HepG2 (cell line): ENCODE data around the gene ARIH1. TPM values are rescaled to one million over a fixed set of nuclear protein-coding genes. Genes with fewer than 3 reads are reported as not detected.

Experiments
- FIP1L1 ChIP-seq: fragments of 200-400 bp; formaldehyde crosslinking; IDR thresholded peaks from 2 replicates; pipeline ENCODE4 v1.6.1; 2018; ENCODE audit warnings: low read depth, mild to moderate bottlenecking, low read length, moderate library complexity, borderline replicate concordance; ENCODE audit not compliant: insufficient read depth
- GABPB1 ChIP-seq: IDR thresholded peaks from 2 replicates; pipeline ENCODE4 v1.6.1; 2016; ENCODE audit warnings: mild to moderate bottlenecking, missing genetic modification reagents, moderate library complexity, missing compliant biosample characterization
- GRHL1 ChIP-seq: sonication (generic); formaldehyde crosslinking; conservative IDR thresholded peaks from 2 replicates; pipeline ENCODE4 v1.8.0; 2022; ENCODE audit warnings: missing genetic modification reagents
- KLF16 ChIP-seq, 2 experiments: sonication (generic) in 1 of 2; formaldehyde crosslinking in 1 of 2; IDR thresholded peaks; 2 replicates each; pipeline versions ENCODE4 v1.6.1 to v1.8.0; 2016 to 2023; ENCODE audit warnings: missing genetic modification reagents in 2 of 2, missing compliant biosample characterization in 1 of 2
- MTA1 ChIP-seq: sonication (generic); formaldehyde crosslinking; IDR thresholded peaks from 2 replicates; pipeline ENCODE4 v1.4.0; 2020; ENCODE audit warnings: missing genetic modification reagents, mild to moderate bottlenecking, borderline replicate concordance
- MYC ChIP-seq: sonication (generic); formaldehyde crosslinking; IDR thresholded peaks from 2 replicates; pipeline ENCODE4 v1.9.0; 2021; ENCODE audit warnings: missing genetic modification reagents, borderline replicate concordance
- PAX8 ChIP-seq: sonication (generic); formaldehyde crosslinking; IDR thresholded peaks from 2 replicates; pipeline ENCODE4 v1.8.0; 2022; ENCODE audit warnings: mild to moderate bottlenecking, missing genetic modification reagents, borderline replicate concordance
- RNF2 ChIP-seq: fragments of 450-650 bp; conservative IDR thresholded peaks from 2 replicates; pipeline ENCODE4 v1.6.1; 2016; ENCODE audit warnings: low read depth
- SMAD3 ChIP-seq: sonication (generic); formaldehyde crosslinking; IDR thresholded peaks from 2 replicates; pipeline ENCODE4 v1.4.0; 2020; ENCODE audit warnings: missing genetic modification reagents
- TFDP2 ChIP-seq: sonication (generic); formaldehyde crosslinking; IDR thresholded peaks from 2 replicates; pipeline ENCODE4 v1.4.0; 2020; ENCODE audit warnings: missing genetic modification reagents
- TMF1 ChIP-seq: sonication (generic); formaldehyde crosslinking; IDR thresholded peaks from 2 replicates; pipeline ENCODE4 v1.8.1; 2022; ENCODE audit warnings: low read depth, missing genetic modification reagents
- ZNF510 ChIP-seq: sonication (generic); formaldehyde crosslinking; IDR thresholded peaks from 2 replicates; pipeline ENCODE4 v1.4.0; 2020; ENCODE audit warnings: low read depth, mild to moderate bottlenecking, missing genetic modification reagents
- ZNF546 ChIP-seq: sonication (generic); formaldehyde crosslinking; conservative IDR thresholded peaks from 2 replicates; pipeline ENCODE4 v1.8.1; 2023; ENCODE audit warnings: mild to moderate bottlenecking, missing genetic modification reagents
- ZNF709 ChIP-seq: sonication (generic); formaldehyde crosslinking; IDR thresholded peaks from 2 replicates; pipeline ENCODE4 v1.5.0; 2020; ENCODE audit warnings: mild to moderate bottlenecking, missing genetic modification reagents
- polyA plus RNA-seq, 8 experiments: library from polyadenylated mRNA; depleted of rRNA in 3 of 8; stranded (reverse) in 7 of 8; unstranded in 1 of 8; fragments of >200 nt; fragmentation: Illumina TruSeq in 4 of 8; extraction: Trizol in 4 of 8; gene quantifications; 2 replicates each; pipeline versions ENCODE4 v1.2.1 to v1.2.3, GENCODE V29; 2011 to 2016; ENCODE audit warnings: low read depth in 4 of 8, missing spikeins in 1 of 8, mixed read lengths in 1 of 8; ENCODE audit not compliant: insufficient read depth in 1 of 8
- total RNA-seq, 5 experiments: library from RNA; depleted of rRNA; stranded (reverse); fragments of >200 nt; fragmentation: Illumina TruSeq; extraction: Trizol; gene quantifications; 2 replicates each; pipeline ENCODE4 v1.2.3, GENCODE V29; 2016; ENCODE audit warnings: low read depth in 1 of 5
- TF ChIP-seq, protein P1 (sequence below): sonication (generic); formaldehyde crosslinking; IDR thresholded peaks from 2 replicates; pipeline ENCODE4 v1.5.0; 2020; ENCODE audit warnings: missing genetic modification reagents, mild to moderate bottlenecking, borderline replicate concordance
- TF ChIP-seq, protein P2 (sequence below): sonication (generic); formaldehyde crosslinking; IDR thresholded peaks from 2 replicates; pipeline ENCODE4 v1.5.0; 2020; ENCODE audit warnings: mild to moderate bottlenecking, low read depth, missing genetic modification reagents, borderline replicate concordance
- TF ChIP-seq, protein P3 (sequence below), 2 experiments: sonication (generic) in 1 of 2; formaldehyde crosslinking in 1 of 2; IDR thresholded peaks; 2 replicates each; pipeline versions ENCODE4 v1.6.1 to v1.9.0; 2014 to 2022; ENCODE audit warnings: antibody characterized with exemption in 1 of 2, borderline replicate concordance in 1 of 2, inconsistent platforms in 1 of 2, low read depth in 1 of 2, missing genetic modification reagents in 1 of 2

Gene ARIH1
- total and polyA plus RNA-seq, 2 of the 13 experiments (the other 11 are each of a cell fraction or from before 2014, with no cell fraction given) = 38.8 to 59.8 TPM

- TF ChIP-seq TFDP2 = no peak
- TF ChIP-seq, protein P1, sequence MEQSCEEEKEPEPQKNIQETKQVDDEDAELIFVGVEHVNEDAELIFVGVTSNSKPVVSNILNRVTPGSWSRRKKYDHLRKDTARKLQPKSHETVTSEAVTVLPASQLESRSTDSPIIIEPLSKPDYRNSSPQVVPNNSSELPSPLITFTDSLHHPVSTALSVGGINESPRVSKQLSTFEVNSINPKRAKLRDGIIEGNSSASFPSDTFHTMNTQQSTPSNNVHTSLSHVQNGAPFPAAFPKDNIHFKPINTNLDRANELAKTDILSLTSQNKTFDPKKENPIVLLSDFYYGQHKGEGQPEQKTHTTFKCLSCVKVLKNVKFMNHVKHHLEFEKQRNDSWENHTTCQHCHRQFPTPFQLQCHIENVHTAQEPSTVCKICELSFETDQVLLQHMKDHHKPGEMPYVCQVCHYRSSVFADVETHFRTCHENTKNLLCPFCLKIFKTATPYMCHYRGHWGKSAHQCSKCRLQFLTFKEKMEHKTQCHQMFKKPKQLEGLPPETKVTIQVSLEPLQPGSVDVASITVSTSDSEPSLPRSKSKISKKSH (CRISPR knock-in tag) = no peak
- TF ChIP-seq KLF16 (CRISPR knock-in tag; IDR thresholded peaks at IDR 0.05) = no peak
- TF ChIP-seq, protein P2, sequence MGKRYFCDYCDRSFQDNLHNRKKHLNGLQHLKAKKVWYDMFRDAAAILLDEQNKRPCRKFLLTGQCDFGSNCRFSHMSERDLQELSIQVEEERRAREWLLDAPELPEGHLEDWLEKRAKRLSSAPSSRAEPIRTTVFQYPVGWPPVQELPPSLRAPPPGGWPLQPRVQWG = peak; percentile 81; the same call in 1 of the 2 replicates
- TF ChIP-seq, protein P3, sequence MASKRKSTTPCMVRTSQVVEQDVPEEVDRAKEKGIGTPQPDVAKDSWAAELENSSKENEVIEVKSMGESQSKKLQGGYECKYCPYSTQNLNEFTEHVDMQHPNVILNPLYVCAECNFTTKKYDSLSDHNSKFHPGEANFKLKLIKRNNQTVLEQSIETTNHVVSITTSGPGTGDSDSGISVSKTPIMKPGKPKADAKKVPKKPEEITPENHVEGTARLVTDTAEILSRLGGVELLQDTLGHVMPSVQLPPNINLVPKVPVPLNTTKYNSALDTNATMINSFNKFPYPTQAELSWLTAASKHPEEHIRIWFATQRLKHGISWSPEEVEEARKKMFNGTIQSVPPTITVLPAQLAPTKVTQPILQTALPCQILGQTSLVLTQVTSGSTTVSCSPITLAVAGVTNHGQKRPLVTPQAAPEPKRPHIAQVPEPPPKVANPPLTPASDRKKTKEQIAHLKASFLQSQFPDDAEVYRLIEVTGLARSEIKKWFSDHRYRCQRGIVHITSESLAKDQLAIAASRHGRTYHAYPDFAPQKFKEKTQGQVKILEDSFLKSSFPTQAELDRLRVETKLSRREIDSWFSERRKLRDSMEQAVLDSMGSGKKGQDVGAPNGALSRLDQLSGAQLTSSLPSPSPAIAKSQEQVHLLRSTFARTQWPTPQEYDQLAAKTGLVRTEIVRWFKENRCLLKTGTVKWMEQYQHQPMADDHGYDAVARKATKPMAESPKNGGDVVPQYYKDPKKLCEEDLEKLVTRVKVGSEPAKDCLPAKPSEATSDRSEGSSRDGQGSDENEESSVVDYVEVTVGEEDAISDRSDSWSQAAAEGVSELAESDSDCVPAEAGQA (IDR thresholded peaks at IDR 0.05; ENCODE audit: low read depth) = peak; percentile 52; the same call in 1 of the 2 replicates
- TF ChIP-seq, protein P3 (CRISPR knock-in tag; IDR thresholded peaks at IDR 0.05; ENCODE audit: borderline replicate concordance) = no peak
- no peak for TF ChIP-seq GRHL1 (CRISPR knock-in tag)
- no peak; the same call in 1 of the 2 replicates for TF ChIP-seq TMF1 (CRISPR knock-in tag)
- no peak for TF ChIP-seq ZNF510
- TF ChIP-seq PAX8 (CRISPR knock-in tag) = no peak
- TF ChIP-seq FIP1L1 = no peak
- TF ChIP-seq RNF2 = 0 out of 2 replicates have a peak, but pooled peaks have one; percentile 16
- TF ChIP-seq SMAD3 (CRISPR knock-in tag) = 0 out of 2 replicates have a peak, but pooled peaks have one; percentile 27
- TF ChIP-seq MYC (CRISPR knock-in tag) = peak; percentile 74; the same call in 1 of the 2 replicates
- no peak for TF ChIP-seq ZNF709 (CRISPR knock-in tag)
- peak; percentile 49; the same call in 1 of the 2 replicates for TF ChIP-seq MTA1 (CRISPR knock-in tag)
- peak; percentile 56 for TF ChIP-seq GABPB1 (CRISPR knock-in tag)
- TF ChIP-seq ZNF546 = no peak
Measured at GRCh38 chr15:72474912-72475628, 940 bp downstream of the ARIH1 start (continued).
